ENCODE results near the gene FKBP10.

FKBP10 gene

GRCh38 chr17:41782142-41782541, 30.7 kb upstream of the FKBP10 start:
- DNase-seq (ENCODE audit: low spot score): no peak

GRCh38 chr17:41784207-41784744, 28.5 kb upstream of the FKBP10 start:
- no peak for DNase-seq (ENCODE audit: low spot score)

- no peak for DNase-seq (ENCODE audit: low spot score)
Measured at GRCh38 chr17:41785091-41785858, 27.5 kb upstream of the FKBP10 start.

GRCh38 chr17:41785859-41786226, 27.0 kb upstream of the FKBP10 start:
- DNase-seq (ENCODE audit: low spot score): peak; percentile 28

- DNase-seq (ENCODE audit: low spot score): peak; percentile 100
Measured at GRCh38 chr17:41786227-41787020, 26.4 kb upstream of the FKBP10 start, which contains the start of gene JUP. Gene JUP (minus strand): TSS chr17:41786711. CDS start chr17:41771854, 14,857 bp downstream.

- DNase-seq (ENCODE audit: low spot score): no peak
Measured at GRCh38 chr17:41787021-41787418, 25.8 kb upstream of the FKBP10 start.

- DNase-seq (ENCODE audit: low spot score): no peak
Measured at GRCh38 chr17:41792845-41793783, 19.7 kb upstream of the FKBP10 start.

- no peak for DNase-seq (ENCODE audit: low spot score)
Measured at GRCh38 chr17:41793784-41794539, 18.8 kb upstream of the FKBP10 start.

GRCh38 chr17:41794540-41794975, 18.2 kb upstream of the FKBP10 start:
- DNase-seq (ENCODE audit: low spot score): no peak

GRCh38 chr17:41796121-41796895, 16.5 kb upstream of the FKBP10 start:
- no peak for DNase-seq (ENCODE audit: low spot score)

GRCh38 chr17:41797377-41797776, 15.4 kb upstream of the FKBP10 start:
- no peak for DNase-seq (ENCODE audit: low spot score)

GRCh38 chr17:41799366-41799765, 13.4 kb upstream of the FKBP10 start:
- no peak for DNase-seq (ENCODE audit: low spot score)

GRCh38 chr17:41800601-41801373, 12.0 kb upstream of the FKBP10 start:
- no peak for DNase-seq (ENCODE audit: low spot score)

- DNase-seq (ENCODE audit: low spot score): peak; percentile 64
Measured at GRCh38 chr17:41801374-41802271, 11.2 kb upstream of the FKBP10 start.

- DNase-seq (ENCODE audit: low spot score): no peak
Measured at GRCh38 chr17:41803049-41804020, 9.5 kb upstream of the FKBP10 start.

- no peak for DNase-seq (ENCODE audit: low spot score)
Measured at GRCh38 chr17:41806685-41807445, 5.9 kb upstream of the FKBP10 start.
